Measurements from ENCODE around the gene CDK5R1.
"Not testable (repeated sequence)": the region's sequence is repeated elsewhere in the genome, so short reads cannot be mapped to it uniquely, and the experiment has no call there.

DNA sequence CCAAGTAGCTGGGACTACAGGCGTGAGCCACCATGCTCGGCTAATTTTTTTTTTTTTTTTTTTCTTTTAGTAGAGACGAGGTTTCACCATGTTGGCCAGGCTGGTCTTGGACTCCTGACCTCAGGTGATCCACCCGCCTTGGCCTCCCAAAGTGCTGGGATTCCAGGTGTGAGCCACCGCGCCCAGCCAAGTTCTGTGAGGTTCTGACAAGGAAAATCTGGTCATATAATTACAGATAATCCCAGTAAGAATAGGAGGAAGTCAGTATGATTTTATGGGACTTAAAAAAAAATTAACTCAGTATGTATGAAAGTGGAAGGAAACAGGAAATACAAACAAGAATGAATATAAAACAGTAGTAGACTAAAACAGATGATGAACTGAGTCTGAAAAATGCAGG lies 36.4 kb upstream of the CDK5R1 start:
- TF ChIP-seq CTCF, POLR2A, EP300 (IDR thresholded peaks at IDR 0.05): not testable (repeated sequence)

All from ovary (tissue), 3 donors.